Measurements from ENCODE around the gene TTC14. TPM values are rescaled to one million over a fixed set of nuclear protein-coding genes. Genes with fewer than 3 reads are reported as not detected.

TTC14 gene
- total RNA-seq, 1 donor from 2014 or later: 90.3 TPM

DNA sequence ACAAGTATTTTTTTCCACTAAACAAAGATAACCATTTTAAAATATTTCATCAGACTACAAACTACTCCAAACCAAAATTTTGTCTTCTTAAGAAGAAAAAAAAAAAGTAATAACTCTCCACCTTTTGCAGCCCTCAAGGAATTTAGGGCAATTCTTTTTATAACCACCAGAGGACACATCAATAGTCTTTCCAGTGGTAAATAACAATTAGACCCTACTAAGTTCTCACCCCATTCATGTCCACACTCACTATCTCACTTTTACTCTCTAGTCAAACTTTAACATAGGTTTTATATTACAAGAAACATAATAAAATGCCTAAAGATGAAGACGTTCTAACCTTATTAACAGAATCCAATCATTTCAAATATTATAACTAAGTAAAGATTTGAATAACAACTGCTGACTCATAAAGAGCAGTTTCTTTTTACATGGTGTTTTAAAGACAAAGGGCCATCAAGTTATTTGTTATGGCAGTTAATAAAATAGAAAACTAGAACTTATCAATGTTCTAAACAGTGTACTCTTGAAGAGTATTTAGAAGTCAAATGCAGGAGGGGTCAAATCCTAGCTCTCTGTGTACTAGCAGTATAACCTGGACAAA is 44.3 kb downstream of the TTC14 start:
- no peak for DNase-seq (ENCODE audit: low spot score)
- H3K27ac Mint-ChIP-seq: no peak overlapping the region
- peaks cover 2% of the 10 kb centered on the region for H3K27me3 Mint-ChIP-seq (ENCODE audit: insufficient read depth, low read depth)

DNA sequence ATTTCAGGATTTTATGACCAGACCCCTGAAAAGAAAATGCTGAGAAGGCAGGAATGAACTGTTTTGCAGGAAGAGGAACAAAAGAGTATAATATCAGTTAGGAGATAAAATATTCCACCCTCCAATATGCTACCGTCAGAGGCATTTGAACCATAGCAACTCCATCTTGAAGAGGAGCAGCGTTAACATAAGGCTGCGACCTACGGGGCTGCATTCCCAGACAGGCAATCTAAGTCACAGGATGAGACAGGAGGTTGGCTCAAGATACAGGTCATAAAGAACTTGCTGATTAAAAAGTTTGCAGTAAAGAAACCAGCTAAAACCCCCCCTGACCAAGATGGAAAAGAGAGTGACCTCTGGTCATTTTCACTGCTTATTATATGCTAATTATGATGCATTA is 54.4 kb downstream of the TTC14 start:
- Histone ChIP-seq H3K4me3 (no peak overlapping the region), H3K79me2 (ENCODE audit: low read depth) (no peaks in the 10 kb centered on the region), H3K9me3 (ENCODE audit: low read depth) (no peaks in the 10 kb centered on the region), H2AFZ (replicated peaks) (no peak overlapping the region), H3K36me3 (no peaks in the 10 kb centered on the region), H3K4me2 (no peak overlapping the region), H3K27me3 (no peaks in the 10 kb centered on the region), H3K9ac (no peak overlapping the region), H3K27ac (no peak overlapping the region), H4K20me1 (ENCODE audit: low read depth) (no peaks in the 10 kb centered on the region), H3F3A (ENCODE audit: low read depth) (no peaks in the 10 kb centered on the region), H3K4me1 (no peaks in the 10 kb centered on the region)
- DNase-seq (ENCODE audit: low spot score): no peak
- no peaks in the 10 kb centered on the region for H3K27me3 Mint-ChIP-seq (ENCODE audit: insufficient read depth, low read depth)
- H3K27ac Mint-ChIP-seq: no peak overlapping the region
- no peaks in the 10 kb centered on the region for H3K36me3 Mint-ChIP-seq
- H3K4me3 Mint-ChIP-seq: no peak overlapping the region
- no peaks in the 10 kb centered on the region for H3K9me3 Mint-ChIP-seq
- TF ChIP-seq EZH2phosphoT487 (IDR thresholded peaks at IDR 0.05) (no peak), EZH2 (IDR thresholded peaks at IDR 0.05) (no peak), CTCF (IDR thresholded peaks at IDR 0.05) (no peak)
- H3K4me1 Mint-ChIP-seq: no peaks in the 10 kb centered on the region

More for the DNA sequence above, 44.3 kb downstream of the TTC14 start:
- Mint-ChIP-seq H3K9me3 (no peaks in the 10 kb centered on the region), H3K4me3 (no peak overlapping the region), H3K36me3 (no peaks in the 10 kb centered on the region), H3K4me1 (no peaks in the 10 kb centered on the region)
- Histone ChIP-seq H3K4me2 (no peak overlapping the region), H3F3A (ENCODE audit: low read depth) (no peaks in the 10 kb centered on the region), H3K27me3 (no peaks in the 10 kb centered on the region), H3K4me3 (no peak overlapping the region), H3K9me3 (ENCODE audit: low read depth) (no peaks in the 10 kb centered on the region), H3K9ac (no peak overlapping the region), H3K4me1 (no peaks in the 10 kb centered on the region), H2AFZ (replicated peaks) (no peak overlapping the region), H4K20me1 (ENCODE audit: low read depth) (no peaks in the 10 kb centered on the region), H3K27ac (no peak overlapping the region), H3K36me3 (no peaks in the 10 kb centered on the region), H3K79me2 (ENCODE audit: low read depth) (no peaks in the 10 kb centered on the region)
- peak; percentile 54 for TF ChIP-seq CTCF (IDR thresholded peaks at IDR 0.05)
- no peak for TF ChIP-seq EZH2phosphoT487 (IDR thresholded peaks at IDR 0.05)
- TF ChIP-seq EZH2 (IDR thresholded peaks at IDR 0.05): no peak

DNA sequence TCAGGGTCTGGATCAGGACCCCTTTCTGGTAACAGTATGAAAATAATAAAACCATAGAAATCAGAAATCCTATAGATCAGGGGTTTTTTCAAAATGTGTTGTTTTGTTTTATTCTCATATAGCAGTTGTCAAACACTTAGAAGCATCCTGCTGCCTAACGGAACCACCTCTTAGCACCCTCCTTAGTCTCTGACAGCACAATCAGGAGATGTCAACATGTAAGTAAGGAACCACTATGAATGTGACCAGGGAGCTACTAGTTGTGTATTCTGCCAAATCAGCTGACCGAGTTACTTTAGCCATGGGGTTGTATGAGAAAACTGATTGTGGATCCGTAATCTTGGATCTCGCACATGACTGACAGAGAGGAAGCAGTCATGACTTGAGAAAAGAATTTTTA is 55.1 kb downstream of the TTC14 start:
- Histone ChIP-seq H3K79me2 (ENCODE audit: low read depth) (no peaks in the 10 kb centered on the region), H3F3A (ENCODE audit: low read depth) (no peaks in the 10 kb centered on the region), H3K27me3 (no peaks in the 10 kb centered on the region), H4K20me1 (ENCODE audit: low read depth) (no peaks in the 10 kb centered on the region), H3K4me3 (no peak overlapping the region), H3K27ac (no peak overlapping the region), H3K9ac (no peak overlapping the region), H2AFZ (replicated peaks) (no peak overlapping the region), H3K36me3 (no peaks in the 10 kb centered on the region), H3K4me2 (no peak overlapping the region), H3K9me3 (ENCODE audit: low read depth) (no peaks in the 10 kb centered on the region), H3K4me1 (no peaks in the 10 kb centered on the region)
- no peak overlapping the region for H3K4me3 Mint-ChIP-seq
- no peaks in the 10 kb centered on the region for H3K27me3 Mint-ChIP-seq (ENCODE audit: insufficient read depth, low read depth)
- H3K27ac Mint-ChIP-seq: no peak overlapping the region
- no peaks in the 10 kb centered on the region for H3K36me3 Mint-ChIP-seq
- H3K4me1 Mint-ChIP-seq: no peaks in the 10 kb centered on the region
- H3K9me3 Mint-ChIP-seq: no peaks in the 10 kb centered on the region
- no peak for DNase-seq (ENCODE audit: low spot score)
- TF ChIP-seq CTCF (IDR thresholded peaks at IDR 0.05) (no peak), EZH2 (IDR thresholded peaks at IDR 0.05) (no peak), EZH2phosphoT487 (IDR thresholded peaks at IDR 0.05) (no peak)

Small RNA genes within 50 kb of the gene (small RNA-seq; reads per million reads assigned to genes)
- gene AC068298.1 (not detected), gene RNU6-486P (not detected)

Other genes starting within 250 kb of the TTC14 start
- gene CCDC39, start 77.3 kb downstream of the TTC14 start, total RNA-seq (ENCODE audit: low replicate concordance): 0.24 and 3.3 TPM in 2 replicates